ENCODE measurements around the gene NAALADL1.

Gene NAALADL1

GRCh38 chr11:65083134-65083833 is 24.9 kb upstream of the NAALADL1 start:
- peak; percentile 17 for DNase-seq

- no peak for DNase-seq
Measured at GRCh38 chr11:65078786-65079342, 20.5 kb upstream of the NAALADL1 start.

- DNase-seq = peak; percentile 76
Measured at GRCh38 chr11:65078151-65078550, 19.8 kb upstream of the NAALADL1 start.

- no peak for DNase-seq
Measured at GRCh38 chr11:65077451-65077850, 19.1 kb upstream of the NAALADL1 start.

GRCh38 chr11:65072631-65072966 is 14.2 kb upstream of the NAALADL1 start:
- no peak for DNase-seq

GRCh38 chr11:65071907-65072630 is 13.7 kb upstream of the NAALADL1 start:
- no peak for DNase-seq

GRCh38 chr11:65069217-65069616 is 10.9 kb upstream of the NAALADL1 start:
- DNase-seq = no peak

- DNase-seq = no peak
Measured at GRCh38 chr11:65067446-65067845, 9.1 kb upstream of the NAALADL1 start.

- no peak for DNase-seq
Measured at GRCh38 chr11:65066805-65067291, 8.5 kb upstream of the NAALADL1 start.

GRCh38 chr11:65066315-65066714 is 8.0 kb upstream of the NAALADL1 start:
- DNase-seq = no peak

GRCh38 chr11:65065851-65066250 is 7.5 kb upstream of the NAALADL1 start:
- no peak for DNase-seq

GRCh38 chr11:65064847-65065240 is 6.5 kb upstream of the NAALADL1 start:
- no peak for DNase-seq

- no peak for DNase-seq
Measured at GRCh38 chr11:65063532-65063931, 5.2 kb upstream of the NAALADL1 start.

- DNase-seq = no peak
Measured at GRCh38 chr11:65060913-65061408, 2.6 kb upstream of the NAALADL1 start.

- no peak for DNase-seq
Measured at GRCh38 chr11:65059959-65060824, 1.8 kb upstream of the NAALADL1 start.

- DNase-seq = no peak
Measured at GRCh38 chr11:65059523-65059922, 1.2 kb upstream of the NAALADL1 start.

GRCh38 chr11:65058012-65058411 is 341 bp downstream of the NAALADL1 start:
- DNase-seq = no peak

- no peak for DNase-seq
Measured at GRCh38 chr11:65057526-65057925, 827 bp downstream of the NAALADL1 start.

- no peak for DNase-seq
Measured at GRCh38 chr11:65056999-65057398, 1.4 kb downstream of the NAALADL1 start.

- DNase-seq = no peak
Measured at GRCh38 chr11:65055538-65055937, 2.8 kb downstream of the NAALADL1 start.

- DNase-seq = peak; percentile 37
Measured at GRCh38 chr11:65053827-65054508, 4.4 kb downstream of the NAALADL1 start.

- no peak for DNase-seq
Measured at GRCh38 chr11:65051398-65051858, 6.9 kb downstream of the NAALADL1 start.
